Peyer's patch (tissue), 4 donors: ENCODE measurements around the gene DNASE1L2. TPM values are rescaled to one million over a fixed set of nuclear protein-coding genes. Genes with fewer than 3 reads are reported as not detected.

Experiments
- DNase-seq, 3 donors: peaks; one replicate each; pipeline ENCODE4 v3.0.0-alpha.2; 2017 to 2019
- H3K27ac ChIP-seq, 4 donors: fragments of 200-600 bp; sonication (generic); one replicate each; pipeline ENCODE4 v1.5.1; 2016 to 2019
- H3K27me3 ChIP-seq, 2 donors: fragments of 200-600 bp; sonication (generic); one replicate each; pipeline ENCODE4 v1.5.1; 2019
- H3K36me3 ChIP-seq, 3 donors: fragments of 200-600 bp; sonication (generic); one replicate each; pipeline ENCODE4 v1.5.1; 2016 to 2019
- H3K4me1 ChIP-seq, 4 donors: fragments of 200-600 bp; sonication (generic); one replicate each; pipeline ENCODE4 v1.5.1; 2016 to 2019
- H3K4me3 ChIP-seq, 4 donors: fragments of 200-600 bp; sonication (generic); 1 replicate in 3 of 4; 2 replicates in 1 of 4; pipeline ENCODE4 v1.5.1; 2016 to 2019; ENCODE audit warnings: mild to moderate bottlenecking in 1 of 4
- H3K9me3 ChIP-seq, 4 donors: fragments of 200-600 bp; sonication (generic); one replicate each; pipeline ENCODE4 v1.5.1; 2016 to 2019; ENCODE audit warnings: mild to moderate bottlenecking in 1 of 4
- CTCF ChIP-seq, 6 experiments: fragments of 450-650 bp in 4 of 6; fragments of 200-600 bp in 2 of 6; sonication (generic) in 1 of 6; IDR thresholded peaks; one replicate each; pipeline ENCODE4 v1.5.1; 2017 to 2019; ENCODE audit warnings: antibody characterized with exemption in 6 of 6, mild to moderate bottlenecking in 3 of 6, moderate library complexity in 1 of 6
- POLR2A ChIP-seq, 2 donors: fragments of 450-650 bp; IDR thresholded peaks; one replicate each; pipeline ENCODE4 v1.5.1; 2017; ENCODE audit warnings: antibody characterized with exemption in 2 of 2, mild to moderate bottlenecking in 2 of 2, moderate library complexity in 2 of 2
- total RNA-seq, 4 donors: library from RNA; depleted of rRNA; stranded (reverse); fragments of >200 nt; gene quantifications; one replicate each; pipeline ENCODE4 v1.1.0, GENCODE V29; 2016

The DNASE1L2 gene
- total RNA-seq, 4 donors from 2014 or later, result 2.0 to 2.8 (median 2.5) TPM; not detected in 1

- Histone ChIP-seq H3K27me3 (no peaks in the 10 kb centered on the region), H3K36me3 (peaks cover 0 to 7% (median 0%) of the 10 kb centered on the region in 3 donors), H3K4me1 (peaks cover 0 to 19% (median 11%) of the 10 kb centered on the region in 4 donors), H3K27ac (peak within 1 kb of the TSS; percentile 85 to 91 (median 87)), H3K4me3 (peak within 1 kb of the TSS; percentile 84 to 100 (median 91)), H3K9me3 (no peaks in the 10 kb centered on the region)
- peak; percentile 100 for DNase-seq
- TF ChIP-seq CTCF (IDR thresholded peaks at IDR 0.05) (peak in 1 of 6 experiments; percentile 22), POLR2A (IDR thresholded peaks at IDR 0.05) (peak; percentile 78 to 88)
Measured at GRCh38 chr16:2223221-2223941, 12.9 kb upstream of the DNASE1L2 start, which contains the start of gene E4F1. Gene E4F1 (plus strand): TSS chr16:2223591. CDS start chr16:2223614, 23 bp downstream.

GRCh38 chr16:2223942-2224486 is 12.2 kb upstream of the DNASE1L2 start:
- Histone ChIP-seq H3K4me3 (peak overlapping the region; percentile 84 to 100 (median 91)), H3K27ac (peak overlapping the region; percentile 85 to 91 (median 87)), H3K4me1 (peaks cover 0 to 19% (median 11%) of the 10 kb centered on the region in 4 donors), H3K27me3 (no peaks in the 10 kb centered on the region), H3K9me3 (no peaks in the 10 kb centered on the region), H3K36me3 (peaks cover 0 to 13% (median 0%) of the 10 kb centered on the region in 3 donors)
- peak; percentile 23 to 72 (median 66) for DNase-seq
- TF ChIP-seq POLR2A (IDR thresholded peaks at IDR 0.05) (no peak), CTCF (IDR thresholded peaks at IDR 0.05) (peak in 3 of 6 experiments; percentile 18 to 40 (median 27))

GRCh38 chr16:2226245-2226793 is 9.9 kb upstream of the DNASE1L2 start:
- Histone ChIP-seq H3K27ac (no peak overlapping the region), H3K36me3 (peaks cover 0 to 35% (median 0%) of the 10 kb centered on the region in 3 donors), H3K4me1 (peaks cover 0 to 19% (median 11%) of the 10 kb centered on the region in 4 donors), H3K4me3 (no peak overlapping the region), H3K27me3 (no peaks in the 10 kb centered on the region), H3K9me3 (no peaks in the 10 kb centered on the region)
- TF ChIP-seq CTCF (IDR thresholded peaks at IDR 0.05) (no peak), POLR2A (IDR thresholded peaks at IDR 0.05) (no peak)
- no peak for DNase-seq

GRCh38 chr16:2226918-2227317 is 9.3 kb upstream of the DNASE1L2 start:
- DNase-seq, result no peak
- TF ChIP-seq CTCF (IDR thresholded peaks at IDR 0.05) (no peak), POLR2A (IDR thresholded peaks at IDR 0.05) (no peak)
- Histone ChIP-seq H3K9me3 (no peaks in the 10 kb centered on the region), H3K27me3 (no peaks in the 10 kb centered on the region), H3K27ac (no peak overlapping the region), H3K36me3 (peaks cover 0 to 41% (median 0%) of the 10 kb centered on the region in 3 donors), H3K4me3 (no peak overlapping the region), H3K4me1 (peaks cover 0 to 19% (median 11%) of the 10 kb centered on the region in 4 donors)

- peaks cover 0 to 19% (median 11%) of the 10 kb centered on the region in 4 donors for H3K4me1 ChIP-seq
- no peak for DNase-seq
- no peaks in the 10 kb centered on the region for H3K27me3 ChIP-seq
- TF ChIP-seq CTCF (IDR thresholded peaks at IDR 0.05) (no peak), POLR2A (IDR thresholded peaks at IDR 0.05) (no peak)
- no peak overlapping the region for H3K27ac ChIP-seq
- peaks cover 0 to 55% (median 0%) of the 10 kb centered on the region in 3 donors for H3K36me3 ChIP-seq
- H3K9me3 ChIP-seq, result no peaks in the 10 kb centered on the region
- H3K4me3 ChIP-seq, result no peak overlapping the region
Measured at GRCh38 chr16:2228161-2228824, 8.0 kb upstream of the DNASE1L2 start.
